Activated gamma-delta T cell treated with anti-CD3 and anti-CD28 coated beads, Interleukin-2, amount 50 U/mL, for 16 hours (primary cell): ENCODE measurements around the gene MDH1B.
A peak's percentile ranks its signal among the peaks of the same experiment; 100 is the strongest.
"Not testable (repeated sequence)": the region's sequence is repeated elsewhere in the genome, so short reads cannot be mapped to it uniquely, and the experiment has no call there.

Experiments
- DNase-seq: peaks from one replicate; pipeline ENCODE4 v3.0.0-alpha.2; 2020; ENCODE audit warnings: low read depth

Gene MDH1B

GRCh38 chr2:206765242-206766056 is at the start of gene MDH1B, which contains the start of gene FASTKD2:
Gene MDH1B (minus strand): TSS chr2:206765328. CDS start chr2:206765271, 57 bp downstream.
Gene FASTKD2 (plus strand): TSS chr2:206765606. CDS start chr2:206766694, 1,088 bp downstream.
- DNase-seq: peak; percentile 71

GRCh38 chr2:206814498-206814897 is 49.4 kb upstream of the MDH1B start:
- no peak for DNase-seq

GRCh38 chr2:206812471-206812870 is 47.3 kb upstream of the MDH1B start:
- not testable (repeated sequence) for DNase-seq

- DNase-seq: not testable (repeated sequence)
These were observed 42.5 kb upstream of the MDH1B start for GRCh38 chr2:206807624-206808023.

GRCh38 chr2:206805887-206806607 is 40.9 kb upstream of the MDH1B start:
- no peak for DNase-seq

- no peak for DNase-seq
These were observed 39.2 kb upstream of the MDH1B start for GRCh38 chr2:206804326-206804725.

- no peak for DNase-seq
These were observed 37.8 kb upstream of the MDH1B start for GRCh38 chr2:206802654-206803514.

GRCh38 chr2:206801418-206802189 is 36.5 kb upstream of the MDH1B start:
- no peak for DNase-seq

GRCh38 chr2:206800506-206801417 is 35.6 kb upstream of the MDH1B start:
- no peak for DNase-seq

- DNase-seq: no peak
These were observed 34.0 kb upstream of the MDH1B start for GRCh38 chr2:206799083-206799482.

- no peak for DNase-seq
These were observed 32.9 kb upstream of the MDH1B start for GRCh38 chr2:206798000-206798399.

GRCh38 chr2:206797376-206797775 is 32.2 kb upstream of the MDH1B start:
- DNase-seq: no peak

- no peak for DNase-seq
These were observed 27.5 kb upstream of the MDH1B start for GRCh38 chr2:206792645-206793044.

GRCh38 chr2:206790311-206790935 is 25.3 kb upstream of the MDH1B start:
- DNase-seq: no peak

- DNase-seq: no peak
These were observed 19.6 kb upstream of the MDH1B start for GRCh38 chr2:206784559-206785353.

GRCh38 chr2:206783718-206784117 is 18.6 kb upstream of the MDH1B start:
- no peak for DNase-seq

- DNase-seq: no peak
These were observed 15.5 kb upstream of the MDH1B start for GRCh38 chr2:206780671-206781070.

GRCh38 chr2:206776432-206776831 is 11.3 kb upstream of the MDH1B start:
- no peak for DNase-seq

- no peak for DNase-seq
These were observed 9.7 kb upstream of the MDH1B start for GRCh38 chr2:206774871-206775270.
